HepG2 (cell line): ENCODE measurements around the gene FARSB. TPM values are rescaled to one million over a fixed set of nuclear protein-coding genes. Genes with fewer than 3 reads are reported as not detected.

Experiments used
- RXRB ChIP-seq: IDR thresholded peaks from 2 replicates; pipeline ENCODE4 v1.6.1; 2016; ENCODE audit warnings: borderline replicate concordance, missing genetic modification reagents, missing compliant biosample characterization
- ZMAT5 ChIP-seq: sonication (generic); formaldehyde crosslinking; IDR thresholded peaks from 2 replicates; pipeline ENCODE4 v1.5.0; 2020; ENCODE audit warnings: mild to moderate bottlenecking, low read depth, missing genetic modification reagents, borderline replicate concordance
- ZNF879 ChIP-seq: sonication (generic); formaldehyde crosslinking; IDR thresholded peaks from 2 replicates; pipeline ENCODE4 v1.8.1; 2023; ENCODE audit warnings: missing genetic modification reagents
- polyA plus RNA-seq, 8 experiments: library from polyadenylated mRNA; depleted of rRNA in 3 of 8; stranded (reverse) in 7 of 8; unstranded in 1 of 8; fragments of >200 nt; fragmentation: Illumina TruSeq in 4 of 8; extraction: Trizol in 4 of 8; gene quantifications; 2 replicates each; pipeline versions ENCODE4 v1.2.1 to v1.2.3, GENCODE V29; 2011 to 2016; ENCODE audit warnings: low read depth in 4 of 8, missing spikeins in 1 of 8, mixed read lengths in 1 of 8; ENCODE audit not compliant: insufficient read depth in 1 of 8
- total RNA-seq, 5 experiments: library from RNA; depleted of rRNA; stranded (reverse); fragments of >200 nt; fragmentation: Illumina TruSeq; extraction: Trizol; gene quantifications; 2 replicates each; pipeline ENCODE4 v1.2.3, GENCODE V29; 2016; ENCODE audit warnings: low read depth in 1 of 5
- TF ChIP-seq, protein P1 (sequence below): sonication (generic); formaldehyde crosslinking; IDR thresholded peaks from one replicate; pipeline ENCODE4 v1.5.1; 2020; ENCODE audit warnings: mild to moderate bottlenecking, missing genetic modification reagents; ENCODE audit errors: not compliant biosample characterization
- TF ChIP-seq, protein P2 (sequence below): IDR thresholded peaks from 2 replicates; pipeline ENCODE4 v1.6.1; 2018; ENCODE audit warnings: missing genetic modification reagents

Gene FARSB
- total and polyA plus RNA-seq, 2 of the 13 experiments (the other 11 are each of a cell fraction or from before 2014, with no cell fraction given) = 23.3 to 45.9 TPM

DNA sequence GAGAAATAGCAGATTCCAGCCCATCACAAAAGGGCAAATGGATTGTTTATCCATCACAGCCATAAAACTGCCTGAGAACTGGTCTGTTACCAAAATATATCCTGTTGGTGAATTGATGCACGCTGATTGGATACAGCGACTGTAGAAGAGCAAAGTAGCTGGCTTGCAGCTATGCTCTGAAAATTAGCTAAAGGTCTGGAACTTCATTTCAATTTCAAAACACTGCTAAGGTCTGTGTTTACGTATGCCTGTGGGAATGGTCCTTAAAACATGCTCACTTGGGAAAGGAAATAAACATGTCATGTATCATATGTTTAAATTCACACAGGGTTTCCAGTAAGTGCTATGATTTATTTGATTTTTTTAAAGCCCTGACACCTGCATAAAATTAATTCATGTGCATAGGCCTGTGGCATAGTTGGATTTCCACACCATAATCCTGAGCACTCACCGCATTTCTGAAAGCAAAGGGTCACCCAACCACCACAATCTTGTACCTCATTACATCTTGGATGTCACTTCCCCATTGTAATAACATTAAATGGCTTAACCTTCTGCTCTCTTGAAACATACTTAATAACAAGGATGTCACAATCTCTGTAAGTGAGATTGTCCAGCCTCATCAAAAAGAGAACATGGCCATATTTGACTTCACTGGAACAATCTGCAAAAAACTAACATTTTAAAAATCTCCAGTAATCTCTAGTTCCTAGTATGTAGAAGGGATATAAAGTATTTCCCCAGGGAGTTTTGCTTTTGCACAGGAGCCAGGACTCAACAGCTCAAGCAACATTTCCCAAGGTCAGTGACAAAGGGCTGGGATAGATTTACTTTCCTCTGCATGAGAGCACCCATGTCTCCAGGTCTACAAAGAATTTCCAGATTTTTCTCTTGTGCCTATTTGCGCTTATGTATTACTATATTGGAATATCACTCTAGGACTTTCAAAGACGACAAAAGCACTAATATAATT lies 109.8 kb downstream of the FARSB start (continued):
- TF ChIP-seq, protein P1, sequence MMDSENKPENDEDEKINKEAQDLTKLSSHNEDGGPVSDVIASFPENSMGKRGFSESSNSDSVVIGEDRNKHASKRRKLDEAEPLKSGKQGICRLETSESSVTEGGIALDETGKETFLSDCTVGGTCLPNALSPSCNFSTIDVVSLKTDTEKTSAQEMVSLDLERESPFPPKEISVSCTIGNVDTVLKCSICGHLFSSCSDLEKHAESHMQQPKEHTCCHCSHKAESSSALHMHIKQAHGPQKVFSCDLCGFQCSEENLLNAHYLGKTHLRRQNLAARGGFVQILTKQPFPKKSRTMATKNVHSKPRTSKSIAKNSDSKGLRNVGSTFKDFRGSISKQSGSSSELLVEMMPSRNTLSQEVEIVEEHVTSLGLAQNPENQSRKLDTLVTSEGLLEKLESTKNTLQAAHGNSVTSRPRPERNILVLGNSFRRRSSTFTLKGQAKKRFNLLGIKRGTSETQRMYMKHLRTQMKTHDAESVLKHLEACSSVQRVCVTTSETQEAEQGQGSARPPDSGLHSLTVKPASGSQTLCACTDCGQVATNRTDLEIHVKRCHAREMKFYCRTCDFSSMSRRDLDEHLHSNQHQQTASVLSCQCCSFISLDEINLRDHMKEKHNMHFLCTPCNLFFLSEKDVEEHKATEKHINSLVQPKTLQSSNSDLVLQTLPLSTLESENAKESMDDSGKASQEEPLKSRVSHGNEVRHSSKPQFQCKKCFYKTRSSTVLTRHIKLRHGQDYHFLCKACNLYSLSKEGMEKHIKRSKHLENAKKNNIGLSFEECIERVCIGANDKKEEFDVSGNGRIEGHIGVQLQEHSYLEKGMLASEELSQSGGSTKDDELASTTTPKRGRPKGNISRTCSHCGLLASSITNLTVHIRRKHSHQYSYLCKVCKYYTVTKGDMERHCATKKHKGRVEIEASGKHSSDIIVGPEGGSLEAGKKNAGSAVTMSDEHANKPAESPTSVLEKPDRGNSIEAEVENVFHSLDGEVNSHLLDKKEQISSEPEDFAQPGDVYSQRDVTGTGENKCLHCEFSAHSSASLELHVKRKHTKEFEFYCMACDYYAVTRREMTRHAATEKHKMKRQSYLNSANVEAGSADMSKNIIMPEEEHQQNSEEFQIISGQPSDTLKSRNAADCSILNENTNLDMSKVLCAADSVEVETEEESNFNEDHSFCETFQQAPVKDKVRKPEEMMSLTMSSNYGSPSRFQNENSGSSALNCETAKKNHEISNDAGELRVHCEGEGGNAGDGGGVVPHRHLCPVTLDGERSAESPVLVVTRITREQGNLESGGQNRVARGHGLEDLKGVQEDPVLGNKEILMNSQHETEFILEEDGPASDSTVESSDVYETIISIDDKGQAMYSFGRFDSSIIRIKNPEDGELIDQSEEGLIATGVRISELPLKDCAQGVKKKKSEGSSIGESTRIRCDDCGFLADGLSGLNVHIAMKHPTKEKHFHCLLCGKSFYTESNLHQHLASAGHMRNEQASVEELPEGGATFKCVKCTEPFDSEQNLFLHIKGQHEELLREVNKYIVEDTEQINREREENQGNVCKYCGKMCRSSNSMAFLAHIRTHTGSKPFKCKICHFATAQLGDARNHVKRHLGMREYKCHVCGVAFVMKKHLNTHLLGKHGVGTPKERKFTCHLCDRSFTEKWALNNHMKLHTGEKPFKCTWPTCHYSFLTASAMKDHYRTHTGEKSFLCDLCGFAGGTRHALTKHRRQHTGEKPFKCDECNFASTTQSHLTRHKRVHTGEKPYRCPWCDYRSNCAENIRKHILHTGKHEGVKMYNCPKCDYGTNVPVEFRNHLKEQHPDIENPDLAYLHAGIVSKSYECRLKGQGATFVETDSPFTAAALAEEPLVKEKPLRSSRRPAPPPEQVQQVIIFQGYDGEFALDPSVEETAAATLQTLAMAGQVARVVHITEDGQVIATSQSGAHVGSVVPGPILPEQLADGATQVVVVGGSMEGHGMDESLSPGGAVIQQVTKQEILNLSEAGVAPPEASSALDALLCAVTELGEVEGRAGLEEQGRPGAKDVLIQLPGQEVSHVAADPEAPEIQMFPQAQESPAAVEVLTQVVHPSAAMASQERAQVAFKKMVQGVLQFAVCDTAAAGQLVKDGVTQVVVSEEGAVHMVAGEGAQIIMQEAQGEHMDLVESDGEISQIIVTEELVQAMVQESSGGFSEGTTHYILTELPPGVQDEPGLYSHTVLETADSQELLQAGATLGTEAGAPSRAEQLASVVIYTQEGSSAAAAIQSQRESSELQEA (CRISPR knock-in tag) = no peak
- TF ChIP-seq ZNF879 (CRISPR knock-in tag) (no peak), ZMAT5 (CRISPR knock-in tag) (no peak), RXRB (CRISPR knock-in tag) (no peak)
- TF ChIP-seq, protein P2, sequence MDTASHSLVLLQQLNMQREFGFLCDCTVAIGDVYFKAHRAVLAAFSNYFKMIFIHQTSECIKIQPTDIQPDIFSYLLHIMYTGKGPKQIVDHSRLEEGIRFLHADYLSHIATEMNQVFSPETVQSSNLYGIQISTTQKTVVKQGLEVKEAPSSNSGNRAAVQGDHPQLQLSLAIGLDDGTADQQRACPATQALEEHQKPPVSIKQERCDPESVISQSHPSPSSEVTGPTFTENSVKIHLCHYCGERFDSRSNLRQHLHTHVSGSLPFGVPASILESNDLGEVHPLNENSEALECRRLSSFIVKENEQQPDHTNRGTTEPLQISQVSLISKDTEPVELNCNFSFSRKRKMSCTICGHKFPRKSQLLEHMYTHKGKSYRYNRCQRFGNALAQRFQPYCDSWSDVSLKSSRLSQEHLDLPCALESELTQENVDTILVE (CRISPR knock-in tag) = no peak
